K562 (cell line): ENCODE results near the gene CFAP251. TPM values are rescaled to one million over a fixed set of nuclear protein-coding genes. Genes with fewer than 3 reads are reported as not detected.

Experiments used
- ATAC-seq: fragments of 200-7000 bp; cut with Tn5 transposase; 3 replicates; pipeline ENCODE4 v1.9.1; 2020; ENCODE audit warnings: moderate library complexity
- BruUV-seq: library from RNA; stranded (reverse); fragments of 400-500 nt; replicated peaks from 2 replicates; lab custom pipeline; 2021; lab: Mats Ljungman, UMichigan
- CTCF ChIA-PET: fragments of 300-600 bp; formaldehyde crosslinking; extraction: SDS; loops from one replicate; lab custom pipeline; 2021; ENCODE audit warnings: low intra/inter-chr PET ratio; lab: Yijun Ruan, JAX
- POLR2A ChIA-PET: fragments of 300-600, 350-650 bp; sonication (Branson Sonifier 250); formaldehyde crosslinking; extraction: SDS; loops from one replicate; lab custom pipeline; 2021; ENCODE audit warnings: antibody characterized with exemption, inconsistent platforms; lab: Yijun Ruan, JAX
- DNase-seq, 4 experiments: peaks; one replicate each; pipeline versions ENCODE4 v3.0.0 to v3.0.0-alpha.2; 2011 to 2018; ENCODE audit warnings: low spot score in 3 of 4, mixed read lengths in 3 of 4; ENCODE audit errors: extremely low read depth in 1 of 4
- FAIRE-seq: peaks from 2 replicates; lab custom pipeline; 2011; peaks lifted over from hg19 to GRCh38; lab: Jason Lieb, UNC
- H2AFZ ChIP-seq: 2 replicates; pipeline ENCODE4 v1.6.0; 2011; ENCODE audit warnings: low read depth, low read length, control low read depth, inconsistent platforms
- H3K27ac ChIP-seq: fragments of 200-600 bp; 3 replicates; pipeline ENCODE4 v1.8.0; 2011; ENCODE audit warnings: low read depth, mild to moderate bottlenecking, control low read depth, inconsistent platforms, low read length, moderate library complexity, mixed read lengths; ENCODE audit errors: extremely low read depth
- H3K27me3 ChIP-seq, 2 experiments: fragments of 300-600 bp in 1 of 2; 2 replicates in 1 of 2; 3 replicates in 1 of 2; pipeline versions ENCODE4 v1.6.0 to v1.8.0; 2011; ENCODE audit warnings: inconsistent platforms in 2 of 2, low read length in 2 of 2, mild to moderate bottlenecking in 1 of 2, mixed read lengths in 1 of 2, moderate library complexity in 1 of 2; ENCODE audit not compliant: control insufficient read depth in 2 of 2, insufficient read depth in 2 of 2
- H3K36me3 ChIP-seq: fragments of 300-600 bp; 3 replicates; pipeline ENCODE4 v1.8.0; 2011; ENCODE audit warnings: mild to moderate bottlenecking, low read length, inconsistent platforms; ENCODE audit not compliant: control insufficient read depth, insufficient read depth
- H3K4me1 ChIP-seq, 2 experiments: fragments of 200-600 bp in 1 of 2; replicated peaks in 1 of 2; 2 replicates in 1 of 2; 3 replicates in 1 of 2; pipeline versions ENCODE4 v1.5.1 to v1.8.0; 2011; ENCODE audit warnings: inconsistent platforms in 2 of 2, low read length in 2 of 2, mild to moderate bottlenecking in 1 of 2, mixed read lengths in 1 of 2, moderate library complexity in 1 of 2; ENCODE audit not compliant: control insufficient read depth in 2 of 2, insufficient read depth in 2 of 2
- H3K4me2 ChIP-seq: 2 replicates; pipeline ENCODE4 v1.6.1; 2011; ENCODE audit warnings: low read length, control low read depth, inconsistent platforms, mixed read lengths; ENCODE audit not compliant: insufficient read depth
- H3K4me3 ChIP-seq: fragments of 200-600 bp; sonication (generic), shearing (Covaris generic); 2 replicates; pipeline ENCODE4 v1.5.1; 2016; ENCODE audit warnings: control low read depth, inconsistent platforms
- H3K79me2 ChIP-seq: fragments of 200-600 bp; 3 replicates; pipeline ENCODE4 v1.8.0; 2011; ENCODE audit warnings: low read length, inconsistent platforms; ENCODE audit not compliant: control insufficient read depth, insufficient read depth
- H3K9ac ChIP-seq, 2 experiments: 2 replicates each; pipeline versions ENCODE4 v1.6.0 to v1.6.1; 2011; ENCODE audit warnings: low read depth in 2 of 2, low read length in 2 of 2, control low read depth in 1 of 2, inconsistent platforms in 1 of 2, mild to moderate bottlenecking in 1 of 2, mixed read lengths in 1 of 2; ENCODE audit not compliant: insufficient read depth in 1 of 2
- H3K9me1 ChIP-seq: one replicate; pipeline ENCODE4 v1.6.0; 2011; ENCODE audit warnings: inconsistent platforms, mild to moderate bottlenecking, low read length, moderate library complexity; ENCODE audit not compliant: control insufficient read depth, insufficient read depth
- H3K9me3 ChIP-seq: replicated peaks from 2 replicates; pipeline ENCODE4 v1.5.1; 2011; ENCODE audit warnings: low read depth, low read length, inconsistent platforms; ENCODE audit not compliant: control insufficient read depth, insufficient read depth
- H4K20me1 ChIP-seq: replicated peaks from 2 replicates; pipeline ENCODE4 v1.6.1; 2011; ENCODE audit warnings: low read length, inconsistent platforms, mixed read lengths; ENCODE audit not compliant: control insufficient read depth, insufficient read depth
- CBX1 ChIP-seq: sonication (generic); IDR thresholded peaks from 2 replicates; pipeline ENCODE4 v1.6.1; 2016; ENCODE audit warnings: antibody characterized with exemption, low read depth, mild to moderate bottlenecking
- HMG20A ChIP-seq: fragments of 450-650 bp; formaldehyde crosslinking; conservative IDR thresholded peaks from 2 replicates; pipeline ENCODE4 v1.4.0; 2020; ENCODE audit warnings: mild to moderate bottlenecking, mixed read lengths
- KHSRP ChIP-seq: fragments of 450-650 bp; IDR thresholded peaks from 2 replicates; pipeline ENCODE4 v1.6.1; 2017
- KLF1 ChIP-seq: fragments of 450-650 bp; IDR thresholded peaks from 2 replicates; pipeline ENCODE4 v1.6.1; 2016; ENCODE audit warnings: missing genetic modification characterization, missing compliant biosample characterization
- POLR2H ChIP-seq: IDR thresholded peaks from 2 replicates; pipeline ENCODE4 v1.6.1; 2016; ENCODE audit warnings: missing genetic modification characterization, low read depth, mild to moderate bottlenecking, control low read depth, missing compliant biosample characterization, moderate library complexity
- SFPQ ChIP-seq: fragments of 200-400 bp; formaldehyde crosslinking; IDR thresholded peaks from 2 replicates; pipeline ENCODE4 v1.6.1; 2017; ENCODE audit warnings: mild to moderate bottlenecking, low read depth, low read length, moderate library complexity
- TAF7 ChIP-seq: fragments of 450-650 bp; IDR thresholded peaks from 2 replicates; pipeline ENCODE4 v1.6.1; 2016; ENCODE audit warnings: missing genetic modification characterization, missing compliant biosample characterization
- TCF7L2 ChIP-seq: fragments of 150-350 bp; IDR thresholded peaks from 2 replicates; pipeline ENCODE4 v1.6.1; 2016; ENCODE audit warnings: low read depth, mild to moderate bottlenecking, low read length, moderate library complexity
- TEAD2 ChIP-seq: fragments of 450-650 bp; IDR thresholded peaks from 2 replicates; pipeline ENCODE4 v1.6.1; 2016; ENCODE audit warnings: missing genetic modification characterization, control low read depth, missing compliant biosample characterization
- UBTF ChIP-seq, 2 experiments: IDR thresholded peaks; 2 replicates each; pipeline ENCODE4 v1.6.1; 2012; ENCODE audit warnings: improper control_type of control experiment in 2 of 2, low read depth in 2 of 2, low read length in 2 of 2, borderline replicate concordance in 1 of 2
- ZFP30 ChIP-seq: fragments of 250-450 bp; sonication (Bioruptor Pico); IDR thresholded peaks from 2 replicates; pipeline ENCODE4 v1.8.0; 2022; ENCODE audit warnings: moderate library complexity, mild to moderate bottlenecking, inconsistent platforms, borderline replicate concordance
- ZFP91 ChIP-seq: sonication (generic); formaldehyde crosslinking; IDR thresholded peaks from 2 replicates; pipeline ENCODE4 v1.8.0; 2022; ENCODE audit warnings: mild to moderate bottlenecking, missing genetic modification reagents
- ZNF24 ChIP-seq: fragments of 450-650 bp; IDR thresholded peaks from 2 replicates; pipeline ENCODE4 v1.6.1; 2016
- ZNF583 ChIP-seq: fragments of 250-450 bp; sonication (Bioruptor Pico); IDR thresholded peaks from 2 replicates; pipeline ENCODE4 v1.4.0; 2020
- WGBS: fragments of 100-300 bp; shearing (Covaris generic); methylation state at CpG from one replicate; pipeline ENCODE4 v1.1.6; 2016; ENCODE audit warnings: low coverage, mixed read lengths; ENCODE audit not compliant: insufficient coverage; ENCODE audit errors: missing lambda C conversion rate; 5-methylcytosine and 5-hydroxymethylcytosine counted together
- in situ Hi-C: fragments of 300-500 bp; cut with MboI; formaldehyde crosslinking; loops from 4 replicates; pipeline ENCODE4 v1.15.0; 2018; ENCODE audit warnings: inconsistent platforms, mixed read lengths
- intact Hi-C: fragments of 100-400 bp; cut with micrococcal nuclease; formaldehyde crosslinking; loops from 2 replicates; pipeline ENCODE4 v1.14.2; 2022
- polyA plus RNA-seq, 8 experiments: library from polyadenylated mRNA; depleted of rRNA in 4 of 8; stranded (reverse) in 5 of 8; unstranded in 3 of 8; fragments of >200 nt; fragmentation: Nextera tagmentation in 2 of 8; fragmentation: Illumina TruSeq in 1 of 8; extraction: Ambion mirVana in 2 of 8; extraction: Trizol in 1 of 8; gene quantifications; 2 replicates each; pipeline versions ENCODE4 v1.2.1 to v1.2.3, GENCODE V29; 2011 to 2014; ENCODE audit warnings: inconsistent platforms in 1 of 8, missing spikeins in 1 of 8
- total RNA-seq, 7 experiments: library from RNA; depleted of rRNA in 6 of 7; stranded (reverse); fragments of >200 nt in 6 of 7; fragmentation: Illumina TruSeq in 2 of 7; extraction: Trizol in 2 of 7; gene quantifications; 2 replicates each; pipeline versions ENCODE4 v1.2.1 to v1.2.3, GENCODE V29; 2011 to 2021; ENCODE audit warnings: low replicate concordance in 1 of 7

CFAP251 gene
- total and polyA plus RNA-seq, 9 of the 15 experiments (the other 6 are each of a cell fraction or from before 2014, with no cell fraction given): 16.6 to 31.0 (median 19.1) TPM

GRCh38 chr12:122022393-122023338, 104.3 kb downstream of the CFAP251 start:
- WGBS: 1% methylated on average over 76 of the region's 124 CpGs
- no peaks in the 10 kb centered on the region; the same call in 1 of the 2 replicates for H4K20me1 ChIP-seq
- in situ Hi-C loops (no loop called here), intact Hi-C loops (loop anchor here (5.0 kb wide), 1 partner anchor 90 kb away; no protein-coding TSS in a partner anchor)
- peak; percentile 55 to 70 (median 67) for DNase-seq
- peak overlapping the region; percentile 80 to 98 for H3K9ac ChIP-seq
- H3K36me3 ChIP-seq: no peaks in the 10 kb centered on the region
- H3K27me3 ChIP-seq: no peaks in the 10 kb centered on the region; a peak in 1 of 5 replicates
- H3K4me2 ChIP-seq: peak overlapping the region; percentile 74
- peak overlapping the region; percentile 73 for H3K4me3 ChIP-seq
- H2AFZ ChIP-seq: peak overlapping the region; percentile 54
- ChIA-PET CTCF (interaction anchor here (0.6 to 1.2 kb wide), 3 partner anchors 125 to 848 kb away, joined by 3 read pairs; no protein-coding TSS in a partner anchor), POLR2A (interaction anchor here (0.7 to 0.9 kb wide), 3 partner anchors 9 to 97 kb away, joined by 3 to 5 read pairs (median 3); no protein-coding TSS in a partner anchor)
- no peaks in the 10 kb centered on the region for H3K9me1 ChIP-seq
- peaks cover 17 to 45% of the 10 kb centered on the region in 2 experiments for H3K4me1 ChIP-seq
- peaks cover 52% of the 10 kb centered on the region for H3K79me2 ChIP-seq
- BruUV-seq: no TSS peak
- peak; percentile 5 for ATAC-seq
- H3K27ac ChIP-seq: peak overlapping the region; percentile 93
- FAIRE-seq: no peak
- H3K9me3 ChIP-seq: peaks cover 3% of the 10 kb centered on the region; the same call in 1 of the 2 replicates
- TF ChIP-seq ZFP30 (CRISPR knock-in tag) (no peak), KHSRP (no peak), TAF7 (tag) (no peak), POLR2H (tag) (no peak), ZNF24 (no peak), ZNF583 (no peak), KLF1 (tag) (no peak), HMG20A (CRISPR knock-in tag) (no peak), TCF7L2 (no peak), TEAD2 (tag) (no peak), ZFP91 (no peak), CBX1 (0 out of 2 replicates have a peak, but pooled peaks have one; percentile 39), UBTF (IDR thresholded peaks at IDR 0.05; ENCODE audit: borderline replicate concordance in 1 of 2, low read depth in 2 of 2, low read length in 2 of 2) (peak in 1 of 2 experiments; percentile 75; a peak in 2 of 4 replicates), SFPQ (no peak)
